ENCODE results near the gene PRMT7.

Gene PRMT7

GRCh38 chr16:68377667-68378393, 67.0 kb downstream of the PRMT7 start:
- DNase-seq, result no peak

- DNase-seq, result no peak
Measured at GRCh38 chr16:68378436-68379415, 67.9 kb downstream of the PRMT7 start.

- DNase-seq, result no peak
Measured at GRCh38 chr16:68379472-68380347, 68.9 kb downstream of the PRMT7 start.

- DNase-seq, result no peak
Measured at GRCh38 chr16:68380348-68380670, 69.5 kb downstream of the PRMT7 start.

GRCh38 chr16:68380676-68381362, 70.0 kb downstream of the PRMT7 start:
- DNase-seq, result no peak

- DNase-seq, result no peak
Measured at GRCh38 chr16:68381363-68381724, 70.5 kb downstream of the PRMT7 start.

- no peak for DNase-seq
Measured at GRCh38 chr16:68382296-68382718, 71.5 kb downstream of the PRMT7 start.

- no peak for DNase-seq
Measured at GRCh38 chr16:68383858-68384257, 73.0 kb downstream of the PRMT7 start.

- DNase-seq, result no peak
Measured at GRCh38 chr16:68384288-68385161, 73.7 kb downstream of the PRMT7 start.

- no peak for DNase-seq
Measured at GRCh38 chr16:68385371-68385770, 74.6 kb downstream of the PRMT7 start.

GRCh38 chr16:68386628-68387027, 75.8 kb downstream of the PRMT7 start:
- DNase-seq, result no peak

- DNase-seq, result no peak
Measured at GRCh38 chr16:68387301-68387700, 76.5 kb downstream of the PRMT7 start.

- no peak for DNase-seq
Measured at GRCh38 chr16:68388124-68388523, 77.3 kb downstream of the PRMT7 start.

GRCh38 chr16:68389006-68389405, 78.2 kb downstream of the PRMT7 start:
- DNase-seq, result peak; percentile 85

GRCh38 chr16:68389750-68390371, 79.0 kb downstream of the PRMT7 start:
- no peak for DNase-seq

- no peak for DNase-seq
Measured at GRCh38 chr16:68393333-68393732, 82.5 kb downstream of the PRMT7 start.

- no peak for DNase-seq
Measured at GRCh38 chr16:68395167-68395786, 84.5 kb downstream of the PRMT7 start.

- DNase-seq, result no peak
Measured at GRCh38 chr16:68395815-68396214, 85.0 kb downstream of the PRMT7 start.

- DNase-seq, result no peak
Measured at GRCh38 chr16:68396481-68396880, 85.7 kb downstream of the PRMT7 start.

GRCh38 chr16:68397710-68398201, 86.9 kb downstream of the PRMT7 start:
- DNase-seq, result no peak
